Mesenchymal stem cell (in vitro differentiated cells and primary cell): ENCODE measurements around the gene PAX9.

ENCODE experiments used
- DNase-seq: peaks from one replicate; pipeline ENCODE4 v3.0.0-alpha.2; 2013
- H2AFZ ChIP-seq: one replicate; pipeline ENCODE4 v1.6.1; 2013; ENCODE audit warnings: low read depth, mild to moderate bottlenecking, control low read depth, inconsistent platforms, low read length, moderate library complexity
- H2AK5ac ChIP-seq: 2 replicates; pipeline ENCODE4 v1.6.1; 2013; ENCODE audit warnings: low read length, moderate library complexity, mild to moderate bottlenecking, inconsistent platforms; ENCODE audit not compliant: severe bottlenecking
- H2BK120ac ChIP-seq: one replicate; pipeline ENCODE4 v1.6.1; 2013; ENCODE audit warnings: low read depth, mild to moderate bottlenecking, inconsistent platforms, low read length, moderate library complexity
- H2BK12ac ChIP-seq, 2 experiments: one replicate each; pipeline ENCODE4 v1.6.1; 2013; ENCODE audit warnings: inconsistent platforms in 2 of 2, low read length in 2 of 2, mild to moderate bottlenecking in 2 of 2, moderate library complexity in 2 of 2, control low read depth in 1 of 2
- H2BK15ac ChIP-seq: one replicate; pipeline ENCODE4 v1.6.1; 2013; ENCODE audit warnings: mild to moderate bottlenecking, low read depth, inconsistent platforms; ENCODE audit not compliant: poor library complexity, severe bottlenecking
- H2BK5ac ChIP-seq: 2 replicates; pipeline ENCODE4 v1.6.1; 2013; ENCODE audit warnings: low read depth, mild to moderate bottlenecking, low read length, control low read depth, inconsistent platforms; ENCODE audit not compliant: poor library complexity, severe bottlenecking
- H3K14ac ChIP-seq, 2 experiments: one replicate each; pipeline ENCODE4 v1.6.1; 2013; ENCODE audit warnings: inconsistent platforms in 2 of 2, low read length in 2 of 2, control low read depth in 1 of 2, mild to moderate bottlenecking in 1 of 2, moderate library complexity in 1 of 2
- H3K18ac ChIP-seq, 2 experiments: one replicate each; pipeline ENCODE4 v1.6.1; 2013; ENCODE audit warnings: inconsistent platforms in 2 of 2, low read length in 2 of 2, control low read depth in 1 of 2, low read depth in 1 of 2, mild to moderate bottlenecking in 1 of 2
- H3K23ac ChIP-seq, 2 experiments: one replicate each; pipeline ENCODE4 v1.6.1; 2013; ENCODE audit warnings: inconsistent platforms in 2 of 2, low read length in 2 of 2, mild to moderate bottlenecking in 2 of 2, moderate library complexity in 2 of 2, control low read depth in 1 of 2
- H3K27ac ChIP-seq: 2 replicates; pipeline ENCODE4 v1.5.1; 2013; ENCODE audit warnings: mild to moderate bottlenecking, moderate library complexity, low read length, control low read depth, inconsistent platforms; ENCODE audit not compliant: poor library complexity, severe bottlenecking
- H3K27me3 ChIP-seq, 2 experiments: 2 replicates each; pipeline versions ENCODE4 v1.6.1 to v1.7.0; 2013; ENCODE audit warnings: low read length in 2 of 2, mild to moderate bottlenecking in 2 of 2, moderate library complexity in 2 of 2, control low read depth in 1 of 2, inconsistent platforms in 1 of 2; ENCODE audit not compliant: control insufficient read depth in 1 of 2, insufficient read depth in 1 of 2
- H3K36me3 ChIP-seq, 2 experiments: 2 replicates each; pipeline versions ENCODE4 v1.6.1 to v1.7.0; 2013; ENCODE audit warnings: low read length in 2 of 2, control low read depth in 1 of 2, inconsistent platforms in 1 of 2, low read depth in 1 of 2, mild to moderate bottlenecking in 1 of 2; ENCODE audit not compliant: insufficient read depth in 2 of 2, control insufficient read depth in 1 of 2
- H3K4ac ChIP-seq, 2 experiments: one replicate each; pipeline ENCODE4 v1.6.1; 2013; ENCODE audit warnings: inconsistent platforms in 2 of 2, low read length in 2 of 2, mild to moderate bottlenecking in 2 of 2, moderate library complexity in 2 of 2, control low read depth in 1 of 2, low read depth in 1 of 2
- H3K4me1 ChIP-seq: 2 replicates; pipeline ENCODE4 v1.6.1; 2013; ENCODE audit warnings: low read depth, low read length, control low read depth; ENCODE audit not compliant: control insufficient read depth, insufficient read depth
- H3K4me2 ChIP-seq: 2 replicates; pipeline ENCODE4 v1.6.1; 2013; ENCODE audit warnings: low read length, mild to moderate bottlenecking, inconsistent platforms; ENCODE audit not compliant: poor library complexity, severe bottlenecking
- H3K4me3 ChIP-seq, 2 experiments: 2 replicates each; pipeline versions ENCODE4 v1.5.1 to v1.7.0; 2013; ENCODE audit warnings: low read length in 2 of 2, mild to moderate bottlenecking in 2 of 2, control low read depth in 1 of 2, low read depth in 1 of 2; ENCODE audit not compliant: insufficient read depth in 1 of 2
- H3K79me1 ChIP-seq: replicated peaks from 2 replicates; pipeline ENCODE4 v1.6.1; 2013; ENCODE audit warnings: mild to moderate bottlenecking, control low read depth, low read length, inconsistent platforms; ENCODE audit not compliant: poor library complexity, severe bottlenecking
- H3K9ac ChIP-seq: 2 replicates; pipeline ENCODE4 v1.7.0; 2013; ENCODE audit warnings: mild to moderate bottlenecking, low read length, moderate library complexity
- H3K9me3 ChIP-seq: 2 replicates; pipeline ENCODE4 v1.7.0; 2013; ENCODE audit warnings: mild to moderate bottlenecking, low read length; ENCODE audit not compliant: control insufficient read depth
- H4K8ac ChIP-seq: one replicate; pipeline ENCODE4 v1.6.1; 2013; ENCODE audit warnings: inconsistent platforms, mild to moderate bottlenecking, low read length, moderate library complexity
- H4K91ac ChIP-seq: one replicate; pipeline ENCODE4 v1.6.1; 2013; ENCODE audit warnings: mild to moderate bottlenecking, low read length, inconsistent platforms
- WGBS: methylation state at CpG from one replicate; pipeline ENCODE4 v1.1.7; 2013; ENCODE audit warnings: mixed read lengths; 5-methylcytosine and 5-hydroxymethylcytosine counted together

The PAX9 gene

GRCh38 chr14:36653413-36653812 is 8.2 kb upstream of the PAX9 start:
- no peak for DNase-seq
- no peaks in the 10 kb centered on the region for H3K79me1 ChIP-seq
- peaks cover 93 to 100% of the 10 kb centered on the region in 2 experiments for H3K27me3 ChIP-seq
- H3K14ac ChIP-seq, result no peak overlapping the region
- no peak overlapping the region for H3K23ac ChIP-seq
- H3K4me3 ChIP-seq, result no peak overlapping the region
- H2BK5ac ChIP-seq, result no peak overlapping the region
- H3K4ac ChIP-seq, result no peak overlapping the region
- WGBS, result 100% methylated on average over 1 of the region's 3 CpGs
- no peak overlapping the region for H2BK12ac ChIP-seq
- H3K9me3 ChIP-seq, result no peaks in the 10 kb centered on the region
- no peak overlapping the region for H3K9ac ChIP-seq
- no peak overlapping the region for H3K4me2 ChIP-seq
- peaks cover 28% of the 10 kb centered on the region for H3K4me1 ChIP-seq
- no peak overlapping the region for H3K27ac ChIP-seq
- H2AFZ ChIP-seq, result no peak overlapping the region
- no peak overlapping the region for H4K91ac ChIP-seq
- peaks cover 0 to 5% of the 10 kb centered on the region in 2 experiments for H3K36me3 ChIP-seq
- H4K8ac ChIP-seq, result no peak overlapping the region
- no peak overlapping the region for H3K18ac ChIP-seq
- H2BK120ac ChIP-seq, result no peak overlapping the region
- H2AK5ac ChIP-seq, result no peak overlapping the region
- no peak overlapping the region for H2BK15ac ChIP-seq

GRCh38 chr14:36653962-36654793 is 7.5 kb upstream of the PAX9 start:
- no peaks in the 10 kb centered on the region for H3K9me3 ChIP-seq
- H3K27me3 ChIP-seq, result peaks cover 93 to 100% of the 10 kb centered on the region in 2 experiments
- no peak overlapping the region for H3K27ac ChIP-seq
- no peak overlapping the region for H3K9ac ChIP-seq
- no peak overlapping the region for H2AK5ac ChIP-seq
- no peak overlapping the region for H4K91ac ChIP-seq
- H2BK15ac ChIP-seq, result no peak overlapping the region
- no peak overlapping the region for H4K8ac ChIP-seq
- H3K79me1 ChIP-seq, result no peaks in the 10 kb centered on the region
- no peak overlapping the region for H3K4me3 ChIP-seq
- no peak overlapping the region for H3K23ac ChIP-seq
- 4% methylated on average over 28 of the region's 31 CpGs for WGBS
- peaks cover 0 to 5% of the 10 kb centered on the region in 2 experiments for H3K36me3 ChIP-seq
- peaks cover 33% of the 10 kb centered on the region for H3K4me1 ChIP-seq
- no peak overlapping the region for H2BK120ac ChIP-seq
- H3K18ac ChIP-seq, result no peak overlapping the region
- no peak overlapping the region for H2AFZ ChIP-seq
- no peak overlapping the region for H2BK12ac ChIP-seq
- no peak overlapping the region for H2BK5ac ChIP-seq
- H3K4ac ChIP-seq, result no peak overlapping the region
- no peak overlapping the region for H3K14ac ChIP-seq
- DNase-seq, result no peak
- H3K4me2 ChIP-seq, result no peak overlapping the region

GRCh38 chr14:36654794-36655381 is 6.8 kb upstream of the PAX9 start:
- WGBS, result 6% methylated on average over 34 of the region's 34 CpGs
- peak overlapping the region; percentile 37 for H2BK15ac ChIP-seq
- H3K23ac ChIP-seq, result peak overlapping the region in 1 of 2 experiments; percentile 50
- H3K36me3 ChIP-seq, result peaks cover 0 to 5% of the 10 kb centered on the region in 2 experiments
- no peak for DNase-seq
- H4K91ac ChIP-seq, result no peak overlapping the region
- H2BK120ac ChIP-seq, result no peak overlapping the region
- H2BK5ac ChIP-seq, result no peak overlapping the region
- no peak overlapping the region for H3K9ac ChIP-seq
- H3K79me1 ChIP-seq, result no peaks in the 10 kb centered on the region
- no peak overlapping the region for H4K8ac ChIP-seq
- H3K4me2 ChIP-seq, result no peak overlapping the region
- H2AFZ ChIP-seq, result no peak overlapping the region
- H3K14ac ChIP-seq, result no peak overlapping the region
- H3K9me3 ChIP-seq, result no peaks in the 10 kb centered on the region
- H3K18ac ChIP-seq, result peak overlapping the region in 1 of 2 experiments; percentile 3
- peaks cover 37% of the 10 kb centered on the region for H3K4me1 ChIP-seq
- H3K27me3 ChIP-seq, result peaks cover 95 to 100% of the 10 kb centered on the region in 2 experiments
- no peak overlapping the region for H3K27ac ChIP-seq
- H3K4me3 ChIP-seq, result no peak overlapping the region
- H2BK12ac ChIP-seq, result no peak overlapping the region
- no peak overlapping the region for H3K4ac ChIP-seq
- no peak overlapping the region for H2AK5ac ChIP-seq

GRCh38 chr14:36655571-36655962 is 6.1 kb upstream of the PAX9 start:
- WGBS, result 8% methylated on average over 10 of the region's 11 CpGs
- no peak overlapping the region for H2BK5ac ChIP-seq
- no peak overlapping the region for H3K18ac ChIP-seq

More at GRCh38 chr14:36655571-36655962, 6.1 kb upstream of the PAX9 start:
- Histone ChIP-seq H3K79me1 (no peaks in the 10 kb centered on the region), H3K27ac (no peak overlapping the region), H3K9me3 (no peaks in the 10 kb centered on the region), H3K4ac (no peak overlapping the region), H4K8ac (no peak overlapping the region), H2AK5ac (no peak overlapping the region), H3K9ac (no peak overlapping the region), H3K4me1 (peaks cover 37% of the 10 kb centered on the region), H2BK12ac (no peak overlapping the region), H3K4me2 (peak overlapping the region; percentile 7), H2BK120ac (no peak overlapping the region), H3K4me3 (no peak overlapping the region), H2AFZ (no peak overlapping the region), H3K27me3 (peaks cover 95 to 100% of the 10 kb centered on the region in 2 experiments), H3K14ac (no peak overlapping the region), H3K36me3 (peaks cover 0 to 5% of the 10 kb centered on the region in 2 experiments), H2BK15ac (no peak overlapping the region), H4K91ac (no peak overlapping the region), H3K23ac (no peak overlapping the region)
- DNase-seq, result no peak
